ENCODE data around the gene HPCAL1.
"Not testable (repeated sequence)": the region's sequence is repeated elsewhere in the genome, so short reads cannot be mapped to it uniquely, and the experiment has no call there.

The HPCAL1 gene

DNA sequence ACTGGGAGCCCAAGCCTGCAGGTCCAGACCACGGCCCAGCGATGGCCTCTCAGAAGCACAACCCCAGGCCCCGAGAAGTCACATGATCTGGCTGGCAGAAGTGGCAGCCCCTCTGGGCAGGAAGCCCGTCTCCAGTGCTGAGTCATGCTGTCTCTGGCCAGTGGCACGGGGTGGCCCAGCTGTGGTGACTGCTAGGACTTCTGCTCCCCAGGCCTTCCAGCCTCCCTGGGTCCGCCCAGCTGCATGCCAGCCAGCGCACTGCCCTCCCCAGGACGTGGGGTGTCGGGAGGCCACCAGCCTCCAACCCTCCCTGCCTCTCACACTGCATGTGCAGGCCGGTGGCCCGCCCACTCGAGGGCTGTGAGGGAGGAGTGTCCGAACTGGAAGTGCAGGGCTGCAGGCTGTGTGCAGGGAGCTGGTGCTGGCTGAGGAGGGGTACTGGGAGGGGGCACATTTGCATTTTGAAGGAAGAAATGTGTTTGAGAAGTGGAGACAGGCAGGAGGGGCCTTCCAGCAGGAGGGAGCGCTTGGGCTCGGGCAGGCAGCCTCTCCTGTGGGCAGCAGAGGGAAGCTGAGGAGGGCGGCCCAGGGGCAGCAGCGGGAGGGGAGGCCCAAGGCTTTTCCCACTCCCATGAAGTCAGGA, 17.0 kb upstream of the HPCAL1 start:
- DNase-seq: no peak

DNA sequence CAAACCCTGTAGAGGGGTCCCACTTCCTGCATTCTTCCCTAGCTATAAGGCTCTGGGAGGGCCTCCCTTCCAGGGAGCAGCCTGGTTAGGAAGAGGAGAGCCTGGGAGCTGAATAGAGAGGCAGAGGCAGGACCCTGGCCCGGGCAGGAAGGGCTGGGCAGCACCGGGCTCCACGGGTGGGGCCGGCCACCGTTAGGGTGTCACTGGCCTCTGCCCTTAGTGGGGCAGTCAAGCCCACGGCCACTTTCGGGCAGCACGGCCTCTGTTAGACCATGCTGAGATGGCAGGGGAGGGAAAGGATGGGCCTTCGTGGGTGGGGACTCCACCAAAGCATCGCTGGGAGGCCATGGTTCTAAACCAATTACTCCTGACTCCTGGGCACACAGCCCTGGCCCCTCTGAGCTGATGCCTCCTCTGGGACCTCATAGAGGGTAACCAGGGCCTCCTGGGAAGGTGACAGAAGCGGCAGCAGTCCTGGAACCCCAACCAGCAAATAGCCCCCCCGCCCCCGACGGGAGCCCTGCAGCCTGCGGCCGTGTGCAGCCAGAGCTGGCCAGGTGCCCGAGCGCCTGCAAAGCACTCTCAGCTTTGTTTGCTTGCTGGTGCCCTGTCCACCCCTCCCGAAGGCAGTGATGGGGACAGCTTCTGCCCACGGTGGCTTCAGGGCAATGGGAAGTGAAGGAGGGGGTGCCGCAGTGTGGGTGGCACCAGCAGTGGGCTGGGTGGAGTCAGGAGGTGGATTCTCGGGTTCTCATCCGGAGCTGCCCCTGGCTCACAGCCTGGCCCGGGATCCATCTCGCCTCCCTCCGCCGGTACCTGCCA, 16.3 kb upstream of the HPCAL1 start:
- no peak for DNase-seq

DNA sequence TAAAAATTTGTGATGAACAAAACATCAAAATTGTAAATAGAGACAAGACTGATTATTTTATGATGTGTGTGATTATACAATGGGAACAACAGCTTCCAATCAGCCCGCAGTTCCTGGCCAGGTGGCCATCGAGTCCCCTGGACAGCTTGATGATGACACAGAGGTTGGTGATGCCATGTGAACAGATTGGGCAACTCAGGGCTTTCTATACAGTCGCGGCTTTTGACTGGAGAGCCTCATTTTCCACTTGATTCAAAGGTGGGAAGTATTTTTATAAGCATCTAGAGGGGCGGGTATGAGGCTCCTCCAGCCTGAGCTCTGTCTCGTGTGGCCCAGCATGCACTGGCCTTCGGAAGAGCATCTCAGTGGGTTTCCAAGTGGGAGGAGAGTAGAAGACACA, 14.9 kb upstream of the HPCAL1 start:
- no peak for DNase-seq

DNA sequence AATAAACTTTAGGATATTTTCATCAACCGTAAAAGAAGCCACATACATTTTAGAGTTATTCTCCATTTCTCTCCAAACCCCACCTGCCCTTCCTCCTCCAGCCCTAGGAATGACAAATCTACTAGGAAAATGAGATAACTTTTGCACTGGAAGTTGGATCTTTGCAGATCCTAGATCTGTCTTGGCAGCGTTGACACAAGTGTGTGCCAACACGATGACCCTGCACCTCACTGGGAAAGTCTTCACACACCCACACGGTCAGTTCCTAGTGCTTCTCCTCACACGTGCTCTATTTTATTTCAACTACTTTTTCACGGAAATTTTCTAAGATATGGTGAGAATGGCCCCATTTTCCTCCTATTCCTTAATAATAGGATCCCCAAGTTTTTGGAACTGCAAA, 14.1 kb upstream of the HPCAL1 start:
- no peak for DNase-seq

DNA sequence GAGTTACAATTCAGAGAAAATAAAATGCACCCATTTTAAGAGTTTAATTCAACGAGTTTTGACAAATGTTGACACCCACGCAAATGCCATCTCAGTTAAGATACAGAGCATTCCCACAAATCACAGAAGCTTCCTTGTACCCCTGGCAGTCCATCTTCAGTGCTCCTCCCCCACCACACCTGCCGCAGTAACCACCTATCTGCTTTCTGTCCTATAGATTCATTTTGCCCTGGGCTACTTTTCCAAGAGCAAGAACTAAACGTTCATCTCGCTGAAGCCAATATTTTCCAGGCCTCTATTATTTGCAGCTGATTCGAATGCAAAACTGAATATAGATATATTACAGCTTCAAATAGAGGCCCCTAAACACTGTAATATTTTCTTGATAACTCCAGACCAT, 13.4 kb upstream of the HPCAL1 start:
- no peak for DNase-seq

DNA sequence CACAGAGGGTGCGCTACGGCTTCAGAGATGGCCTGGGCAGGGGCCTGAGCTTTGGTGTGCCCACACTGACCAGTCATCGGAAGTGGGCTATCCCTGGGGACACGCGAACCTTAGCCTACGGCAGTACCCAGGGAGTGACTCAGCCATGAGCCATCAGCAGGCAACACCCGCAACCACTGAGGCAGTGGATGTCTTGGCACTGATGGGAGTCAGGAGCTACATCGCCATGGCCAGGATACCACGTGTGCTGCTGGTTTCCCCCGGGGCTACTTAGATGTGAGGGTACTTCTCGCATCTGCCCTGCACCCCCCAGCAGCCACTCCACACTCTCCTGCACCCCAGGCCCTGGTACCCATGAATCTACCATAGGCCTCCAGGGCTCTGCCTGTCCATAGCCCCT, 12.8 kb upstream of the HPCAL1 start:
- DNase-seq: no peak

DNA sequence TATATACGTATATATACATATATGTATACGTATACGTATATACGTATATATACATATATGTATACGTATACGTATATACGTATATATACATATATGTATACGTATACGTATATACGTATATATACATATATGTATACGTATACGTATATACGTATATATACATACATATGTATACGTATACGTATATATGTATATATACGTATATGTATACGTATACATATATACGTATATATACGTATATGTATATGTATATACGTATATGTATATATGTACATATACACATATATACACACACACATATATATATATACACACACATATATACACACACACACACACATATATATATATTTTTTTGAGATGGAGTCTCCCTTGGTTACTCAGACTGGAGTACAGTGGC, 11.3 kb upstream of the HPCAL1 start:
- not testable (repeated sequence) for DNase-seq

DNA sequence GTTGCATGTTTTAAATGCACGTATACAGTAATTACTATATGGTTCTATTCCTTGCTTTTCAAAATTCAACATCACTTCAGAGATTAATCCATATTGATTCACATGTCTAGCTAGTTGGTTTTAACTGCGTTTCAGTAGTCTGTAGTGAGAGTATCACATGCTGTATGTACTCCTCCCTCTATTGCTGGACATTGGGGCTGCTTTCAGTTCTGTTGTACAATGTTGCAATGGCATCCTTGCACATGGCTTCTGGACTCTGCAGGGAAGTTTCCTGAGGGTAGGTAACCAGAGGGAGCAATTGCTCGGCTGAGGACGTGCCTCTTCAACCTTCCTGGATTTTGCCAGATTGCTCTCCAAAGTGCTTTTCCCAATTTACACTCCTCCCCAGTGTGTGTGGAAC, 10.7 kb upstream of the HPCAL1 start:
- DNase-seq: no peak

DNA sequence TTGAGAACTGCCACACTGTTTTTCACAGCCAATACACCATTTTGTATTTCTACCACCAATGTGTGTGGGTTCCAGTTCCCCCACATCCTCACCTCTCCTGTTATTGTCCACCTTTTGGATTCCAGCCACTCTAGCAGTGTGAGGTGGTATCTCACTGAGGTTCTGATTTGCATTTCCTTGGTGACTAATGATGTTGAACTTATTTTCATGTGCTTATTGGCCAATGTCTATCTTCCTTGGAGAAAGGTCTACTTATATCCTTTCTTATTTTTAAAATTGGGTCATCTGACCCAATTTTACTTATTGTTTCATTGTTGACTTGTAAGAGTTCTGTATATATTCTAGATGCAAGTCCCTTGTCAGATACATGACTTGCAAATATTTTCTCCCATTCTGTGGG, 9.1 kb upstream of the HPCAL1 start:
- DNase-seq: no peak

DNA sequence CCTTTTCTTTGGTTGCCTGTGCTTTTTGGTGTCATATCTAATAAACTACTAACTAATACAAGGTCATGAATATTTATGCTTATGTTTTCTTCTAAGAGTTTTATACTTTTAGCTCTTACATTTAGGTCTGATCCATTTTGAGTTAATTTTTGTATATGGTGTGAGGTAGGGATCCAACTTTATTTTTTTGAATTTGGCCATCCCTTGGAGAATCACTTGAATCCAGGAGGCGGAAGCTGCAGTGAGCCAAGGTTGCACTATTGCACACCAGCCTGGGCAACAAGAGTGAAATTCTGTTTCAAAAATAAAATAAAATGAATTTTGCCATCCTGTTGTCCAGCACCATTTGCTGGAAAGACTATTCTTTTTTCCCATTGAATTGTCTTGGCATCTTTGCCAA, 8.6 kb upstream of the HPCAL1 start:
- DNase-seq: no peak

DNA sequence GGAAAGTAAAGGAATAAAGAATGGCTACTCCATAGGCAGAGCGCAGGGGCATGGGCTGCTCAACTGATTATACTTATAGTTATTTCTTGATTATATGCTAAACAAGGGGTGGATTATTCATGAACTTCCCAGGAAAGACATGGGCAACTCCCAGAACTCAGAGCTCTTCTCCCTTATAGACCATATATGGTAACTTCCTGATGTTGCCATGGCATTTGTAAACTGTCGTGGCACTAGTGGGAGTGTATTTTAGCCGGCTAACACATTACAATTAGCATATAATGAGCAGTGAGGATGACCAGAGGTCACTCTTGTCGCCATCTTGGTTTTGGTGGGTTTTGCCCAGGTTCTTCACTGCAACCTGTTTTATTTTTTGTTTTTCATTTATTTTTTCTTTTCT, 7.1 kb upstream of the HPCAL1 start:
- DNase-seq: not testable (repeated sequence)

DNA sequence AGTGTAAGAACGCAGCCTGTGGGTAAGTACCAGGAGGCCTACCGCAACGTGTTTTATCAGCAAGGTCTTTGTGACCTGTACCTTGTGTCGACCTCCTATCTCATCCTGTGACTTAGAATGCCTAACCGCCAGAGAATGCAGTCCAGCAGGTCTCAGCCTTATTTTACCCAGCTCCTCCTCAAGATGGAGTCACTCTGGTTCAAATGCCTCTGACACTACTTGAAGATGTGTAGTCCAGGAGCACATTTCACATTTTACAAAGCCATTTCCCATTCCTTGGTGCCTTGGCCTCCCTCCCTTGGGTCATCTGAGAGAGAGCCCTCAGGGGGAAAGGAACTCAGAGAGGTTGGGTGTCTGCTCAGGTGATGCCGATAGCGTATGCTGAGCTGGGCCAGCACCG, 6.6 kb upstream of the HPCAL1 start:
- no peak for DNase-seq

DNA sequence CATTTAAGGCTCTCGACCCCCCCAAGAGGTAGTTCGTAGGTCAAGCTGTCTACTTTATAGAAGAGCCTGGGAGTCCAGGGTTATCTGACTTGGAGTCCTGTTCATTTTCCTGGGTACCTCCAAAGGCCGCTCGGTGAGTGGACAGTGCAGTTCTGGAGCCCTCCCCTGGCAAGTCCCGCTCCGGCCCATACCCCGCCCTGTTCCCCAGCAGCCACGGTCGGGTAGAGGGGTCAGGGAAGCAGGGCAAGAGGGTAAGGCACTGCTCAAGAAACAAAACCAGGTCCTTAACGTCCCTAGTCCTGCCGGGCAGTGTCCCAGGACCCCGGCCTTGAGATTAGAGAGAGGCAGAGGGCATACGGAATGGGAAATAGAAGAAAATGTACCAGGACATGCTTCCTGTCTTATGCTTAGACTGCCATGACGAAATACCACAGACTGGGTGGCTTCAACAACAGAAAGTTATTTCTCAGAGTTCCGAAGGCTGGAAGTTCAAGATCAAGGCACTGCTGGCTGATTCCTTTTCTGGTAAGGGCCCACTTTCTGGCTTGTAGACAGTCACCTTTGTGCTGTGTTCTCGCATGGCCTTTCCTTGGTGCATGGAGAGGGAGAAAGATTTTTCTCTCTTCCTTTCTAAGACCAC, 5.4 kb upstream of the HPCAL1 start:
- no peak for DNase-seq

DNA sequence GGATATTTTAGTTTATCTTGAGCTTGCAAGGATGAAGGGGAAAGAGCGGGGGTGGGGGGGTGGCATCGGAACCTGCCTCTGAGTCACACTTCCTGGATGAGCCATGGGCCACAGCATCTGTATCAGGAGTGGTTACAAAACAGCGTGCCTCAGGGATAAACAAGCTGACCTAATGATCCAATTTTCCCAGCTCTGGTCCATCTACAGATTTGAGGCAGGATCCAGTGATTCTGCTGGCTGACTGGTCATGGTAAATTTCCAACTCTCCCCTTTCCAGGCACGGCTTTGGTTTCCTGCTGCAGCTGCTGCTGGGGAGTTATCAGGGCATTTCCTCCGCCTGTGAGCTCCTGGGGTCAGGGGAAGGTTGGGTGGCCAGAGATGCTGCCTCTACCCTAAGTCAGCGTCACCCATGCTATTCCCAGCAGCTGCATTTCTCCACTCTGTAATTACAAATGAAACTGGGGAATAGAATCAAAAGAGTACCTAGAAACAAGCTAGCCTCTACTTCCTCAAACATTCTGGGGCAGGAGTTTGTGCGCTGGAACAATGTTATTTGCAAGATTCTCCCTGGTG, 4.7 kb upstream of the HPCAL1 start:
- DNase-seq: peak; percentile 68 to 70

DNA sequence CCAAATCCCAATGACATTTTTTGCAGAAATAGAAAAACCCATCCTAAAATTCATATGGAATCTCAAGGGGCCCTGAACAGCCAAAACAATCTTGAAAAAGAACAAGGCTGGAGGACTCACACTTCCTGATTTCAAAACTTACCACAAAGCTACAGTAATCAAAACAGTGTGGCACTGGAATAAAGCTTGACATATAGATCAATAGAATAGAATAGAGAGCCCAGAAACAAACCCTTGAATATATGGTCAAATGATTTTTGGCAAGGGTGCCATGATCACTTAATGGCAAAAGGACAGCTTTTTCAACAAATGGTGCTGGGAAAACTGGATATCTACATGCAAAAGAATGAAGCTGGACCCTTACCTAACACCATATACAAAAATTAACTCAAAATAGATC, 3.9 kb upstream of the HPCAL1 start:
- DNase-seq: not testable (repeated sequence)

DNA sequence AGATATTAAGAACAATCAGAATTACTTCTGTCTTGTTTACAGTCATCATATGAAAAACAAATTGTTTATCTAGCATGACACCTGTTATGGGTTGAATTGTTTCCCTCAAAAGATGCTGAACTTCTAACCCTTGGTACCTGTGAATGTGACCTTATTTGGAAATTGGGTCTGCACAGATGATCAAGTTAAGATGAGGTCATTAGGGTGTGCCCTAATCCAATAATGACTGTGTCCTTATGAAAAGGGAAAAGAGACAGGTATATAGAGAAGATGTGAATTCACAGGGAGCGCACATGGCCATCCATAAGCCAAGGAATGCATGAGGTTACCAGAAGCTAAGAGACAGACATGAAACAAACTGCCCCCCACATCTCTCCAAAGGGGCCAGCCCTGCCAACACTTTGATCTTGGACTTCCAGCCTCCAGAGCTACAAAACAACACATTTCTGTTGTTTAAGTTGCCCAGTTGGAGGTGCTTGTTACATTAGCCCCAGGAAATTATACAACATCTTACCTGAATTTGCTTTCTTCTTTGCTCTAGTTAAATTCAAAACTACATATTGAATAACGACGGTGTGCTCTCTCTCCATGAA, 2.3 kb upstream of the HPCAL1 start:
- no peak for DNase-seq

DNA sequence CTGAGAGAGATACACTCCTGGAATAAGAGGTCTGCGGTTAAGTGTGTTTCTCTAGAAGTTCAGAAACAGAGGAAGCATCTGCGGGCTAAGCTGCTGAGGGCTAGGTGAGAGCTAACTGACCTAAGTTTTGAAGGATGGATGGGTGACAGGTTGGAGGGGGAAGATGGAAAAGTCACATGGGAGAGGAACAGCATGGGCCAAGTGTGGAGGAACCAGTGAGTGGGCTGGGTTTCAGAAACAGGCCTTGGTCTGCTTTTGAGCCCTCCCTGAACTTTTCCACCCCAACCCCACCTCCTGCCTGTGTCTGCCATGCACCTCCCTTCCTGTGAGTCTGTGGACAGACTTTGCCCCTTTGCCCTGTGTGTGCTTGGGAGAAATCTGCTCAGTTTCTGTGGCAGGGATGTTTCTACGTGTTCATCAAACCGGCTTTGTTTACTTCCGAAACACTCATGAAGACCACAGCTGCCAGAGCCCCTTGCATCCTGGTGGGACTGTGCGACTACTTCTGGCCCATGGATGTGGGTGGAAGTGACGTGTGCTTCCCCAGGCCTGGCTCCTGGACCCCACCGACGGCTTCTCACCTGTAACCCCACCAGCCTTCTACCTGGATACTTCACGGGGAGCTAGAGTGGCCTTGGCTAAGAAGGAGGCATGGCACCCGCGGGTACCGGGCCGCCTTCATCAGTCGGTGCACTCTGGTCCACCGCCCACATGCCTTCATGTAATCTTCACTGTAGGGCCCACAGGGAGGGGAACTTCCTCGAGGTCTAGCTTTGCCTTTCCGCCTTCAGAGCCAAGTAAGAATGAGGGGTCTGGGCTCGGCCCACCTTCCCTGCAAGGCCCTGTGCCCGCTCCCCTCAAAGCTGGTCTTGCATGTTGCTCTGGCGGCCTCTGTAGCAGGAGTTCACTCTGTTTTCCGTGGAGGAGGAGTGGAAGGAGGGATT, 1.4 kb upstream of the HPCAL1 start:
- peak; percentile 49 to 59 for DNase-seq

DNA sequence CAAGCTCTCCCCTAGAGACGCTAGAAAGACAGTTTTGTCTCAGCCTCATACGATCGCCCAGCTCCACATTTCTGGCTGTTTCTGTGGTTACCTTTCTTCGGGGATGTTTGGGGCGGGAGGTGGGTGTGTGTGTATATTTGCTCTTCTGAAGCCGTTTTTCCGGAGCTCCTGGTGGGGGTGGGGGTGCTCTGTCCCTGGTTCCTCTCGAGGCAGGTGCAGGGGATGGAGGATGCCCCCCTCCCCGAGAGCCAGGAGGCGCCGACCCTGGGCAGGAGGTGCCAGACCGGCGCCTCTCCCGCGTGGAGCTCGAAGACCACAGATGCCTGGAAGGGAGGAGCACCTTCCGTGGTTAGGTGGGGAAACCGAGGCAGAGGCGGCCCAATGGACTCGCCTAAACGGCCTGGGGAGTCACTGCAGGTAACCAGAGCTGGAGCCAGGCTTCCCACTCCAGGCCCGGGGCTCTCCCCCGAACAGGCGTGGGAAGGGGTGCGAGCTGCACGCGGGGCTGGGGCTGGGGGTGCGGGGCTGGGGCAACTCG, 694 bp upstream of the HPCAL1 start:
- no peak for DNase-seq

DNA sequence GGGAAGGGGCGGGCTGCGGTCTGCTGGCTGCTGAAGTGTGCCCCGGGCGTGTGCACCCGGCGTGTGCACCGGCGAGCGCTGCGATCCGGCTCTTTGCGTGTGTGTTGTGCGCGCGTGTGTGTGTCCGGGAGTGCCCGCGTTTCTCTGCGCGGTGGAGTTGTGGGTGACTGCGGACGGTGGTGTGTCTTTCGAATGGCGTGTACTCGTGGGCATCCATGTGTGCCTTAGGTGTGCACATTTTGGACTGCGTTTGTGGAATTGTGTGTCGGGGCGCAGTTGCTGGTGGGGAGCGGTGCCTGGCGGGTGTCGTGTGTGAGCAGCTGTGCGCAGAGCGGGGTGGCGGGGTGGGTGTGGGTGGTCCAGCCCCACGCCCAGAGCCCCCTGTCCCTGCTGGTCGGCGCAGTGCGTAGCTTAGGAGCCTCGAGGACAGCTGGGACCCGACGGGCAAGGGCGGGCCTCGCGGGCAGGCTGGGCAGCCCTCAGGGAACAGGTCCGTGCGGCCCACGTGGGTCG, 533 bp downstream of the HPCAL1 start:
- DNase-seq: peak in 1 of 2 experiments; percentile 60

DNA sequence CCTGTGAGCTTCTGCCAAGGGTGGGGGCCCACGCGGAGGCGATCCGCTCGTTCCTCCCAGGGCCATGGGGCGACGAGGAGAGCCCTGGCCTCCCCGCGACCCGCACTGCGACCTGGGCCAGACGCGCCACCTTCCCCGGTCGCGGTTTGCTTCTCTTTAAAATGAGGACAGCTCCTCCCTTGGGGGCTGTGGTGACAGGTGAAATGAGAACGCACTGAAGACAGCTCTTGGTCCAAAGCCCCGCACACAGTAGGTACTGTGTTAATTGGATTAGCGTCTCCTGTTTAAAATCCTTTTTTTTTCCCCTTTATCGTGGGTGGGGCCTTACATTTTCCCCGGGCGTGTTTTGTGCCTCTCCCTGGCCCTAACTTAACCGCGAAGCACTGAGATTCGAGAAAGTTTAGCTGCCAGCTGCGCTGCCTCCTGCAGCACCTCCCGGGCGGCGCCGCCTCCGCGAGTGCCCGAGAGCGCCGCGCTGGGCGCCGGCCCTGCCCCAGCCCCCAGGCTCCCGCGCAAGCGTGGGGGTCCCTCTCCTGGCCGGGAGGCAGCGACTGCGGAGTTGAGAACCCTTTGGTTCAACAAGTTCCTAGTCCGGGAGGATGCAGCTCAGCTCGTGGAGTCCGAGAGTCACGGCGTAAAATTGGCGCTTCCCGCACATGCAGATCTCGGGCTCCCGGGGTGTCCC, 1.1 kb downstream of the HPCAL1 start:
- DNase-seq: peak; percentile 66 to 71

Measured in activated T-cell treated with anti-CD3 and anti-CD28 coated beads, Interleukin-2, amount 50 U/mL, for 48 hours (primary cell).